NOMO-1 (cell line): ENCODE results near the gene STARD7.
"Not testable (repeated sequence)": the region's sequence is repeated elsewhere in the genome, so short reads cannot be mapped to it uniquely, and the experiment has no call there.

Experiments
- DNase-seq, 2 experiments: peaks; one replicate each; lab custom pipeline; 2025; ENCODE audit not compliant: unreplicated experiment in 2 of 2; lab: John Stamatoyannopoulos, UW

STARD7 gene

GRCh38 chr2:96150791-96151594 lies 57.6 kb downstream of the STARD7 start:
- DNase-seq: no peak

- DNase-seq: no peak
Observed at GRCh38 chr2:96150007-96150640, 58.5 kb downstream of the STARD7 start.

GRCh38 chr2:96148410-96149217 lies 60.0 kb downstream of the STARD7 start:
- DNase-seq: peak; percentile 82 to 90

- DNase-seq: no peak
Observed at GRCh38 chr2:96147593-96148201, 60.9 kb downstream of the STARD7 start.

- no peak for DNase-seq
Observed at GRCh38 chr2:96146881-96147592, 61.6 kb downstream of the STARD7 start.

GRCh38 chr2:96146153-96146880 lies 62.3 kb downstream of the STARD7 start:
- DNase-seq: peak; percentile 36 to 68

- DNase-seq: no peak
Observed at GRCh38 chr2:96145848-96146152, 62.8 kb downstream of the STARD7 start.

- peak; percentile 80 to 91 for DNase-seq
Observed at GRCh38 chr2:96145036-96145847, 63.4 kb downstream of the STARD7 start, which contains the start of gene DUSP2. Gene DUSP2, minus strand, starts transcription at chr2:96145440. Its CDS starts 86 bp downstream, at chr2:96145354.

- peak in 1 of 2 experiments; percentile 27 for DNase-seq
Observed at GRCh38 chr2:96144481-96145035, 64.1 kb downstream of the STARD7 start.

GRCh38 chr2:96143848-96144480 lies 64.7 kb downstream of the STARD7 start:
- DNase-seq: peak in 1 of 2 experiments; percentile 10

- DNase-seq: no peak
Observed at GRCh38 chr2:96143231-96143847, 65.3 kb downstream of the STARD7 start.

GRCh38 chr2:96142217-96143113 lies 66.2 kb downstream of the STARD7 start:
- DNase-seq: no peak

- not testable (repeated sequence) for DNase-seq
Observed at GRCh38 chr2:96141624-96141967, 67.0 kb downstream of the STARD7 start.

- DNase-seq: no peak
Observed at GRCh38 chr2:96140941-96141623, 67.5 kb downstream of the STARD7 start.

- no peak for DNase-seq
Observed at GRCh38 chr2:96139181-96139758, 69.4 kb downstream of the STARD7 start.
